K562 (cell line): ENCODE results near the gene RESF1. TPM values are rescaled to one million over a fixed set of nuclear protein-coding genes. Genes with fewer than 3 reads are reported as not detected.

ENCODE experiments used
- ATAC-seq: fragments of 200-7000 bp; cut with Tn5 transposase; 3 replicates; pipeline ENCODE4 v1.9.1; 2020; ENCODE audit warnings: moderate library complexity
- BruUV-seq: library from RNA; stranded (reverse); fragments of 400-500 nt; replicated peaks from 2 replicates; lab custom pipeline; 2021; lab: Mats Ljungman, UMichigan
- CTCF ChIA-PET: fragments of 300-600 bp; formaldehyde crosslinking; extraction: SDS; loops from one replicate; lab custom pipeline; 2021; ENCODE audit warnings: low intra/inter-chr PET ratio; lab: Yijun Ruan, JAX
- POLR2A ChIA-PET: fragments of 300-600, 350-650 bp; sonication (Branson Sonifier 250); formaldehyde crosslinking; extraction: SDS; loops from one replicate; lab custom pipeline; 2021; ENCODE audit warnings: antibody characterized with exemption, inconsistent platforms; lab: Yijun Ruan, JAX
- DNase-seq, 4 experiments: peaks; one replicate each; pipeline versions ENCODE4 v3.0.0 to v3.0.0-alpha.2; 2011 to 2018; ENCODE audit warnings: low spot score in 3 of 4, mixed read lengths in 3 of 4; ENCODE audit errors: extremely low read depth in 1 of 4
- FAIRE-seq: peaks from 2 replicates; lab custom pipeline; 2011; peaks lifted over from hg19 to GRCh38; lab: Jason Lieb, UNC
- H2AFZ ChIP-seq: 2 replicates; pipeline ENCODE4 v1.6.0; 2011; ENCODE audit warnings: low read depth, low read length, control low read depth, inconsistent platforms
- H3K27ac ChIP-seq: fragments of 200-600 bp; 3 replicates; pipeline ENCODE4 v1.8.0; 2011; ENCODE audit warnings: low read depth, mild to moderate bottlenecking, control low read depth, inconsistent platforms, low read length, moderate library complexity, mixed read lengths; ENCODE audit errors: extremely low read depth
- H3K27me3 ChIP-seq, 2 experiments: fragments of 300-600 bp in 1 of 2; 2 replicates in 1 of 2; 3 replicates in 1 of 2; pipeline versions ENCODE4 v1.6.0 to v1.8.0; 2011; ENCODE audit warnings: inconsistent platforms in 2 of 2, low read length in 2 of 2, mild to moderate bottlenecking in 1 of 2, mixed read lengths in 1 of 2, moderate library complexity in 1 of 2; ENCODE audit not compliant: control insufficient read depth in 2 of 2, insufficient read depth in 2 of 2
- H3K36me3 ChIP-seq: fragments of 300-600 bp; 3 replicates; pipeline ENCODE4 v1.8.0; 2011; ENCODE audit warnings: mild to moderate bottlenecking, low read length, inconsistent platforms; ENCODE audit not compliant: control insufficient read depth, insufficient read depth
- H3K4me1 ChIP-seq, 2 experiments: fragments of 200-600 bp in 1 of 2; replicated peaks in 1 of 2; 2 replicates in 1 of 2; 3 replicates in 1 of 2; pipeline versions ENCODE4 v1.5.1 to v1.8.0; 2011; ENCODE audit warnings: inconsistent platforms in 2 of 2, low read length in 2 of 2, mild to moderate bottlenecking in 1 of 2, mixed read lengths in 1 of 2, moderate library complexity in 1 of 2; ENCODE audit not compliant: control insufficient read depth in 2 of 2, insufficient read depth in 2 of 2
- H3K4me2 ChIP-seq: 2 replicates; pipeline ENCODE4 v1.6.1; 2011; ENCODE audit warnings: low read length, control low read depth, inconsistent platforms, mixed read lengths; ENCODE audit not compliant: insufficient read depth
- H3K4me3 ChIP-seq: fragments of 200-600 bp; sonication (generic), shearing (Covaris generic); 2 replicates; pipeline ENCODE4 v1.5.1; 2016; ENCODE audit warnings: control low read depth, inconsistent platforms
- H3K79me2 ChIP-seq: fragments of 200-600 bp; 3 replicates; pipeline ENCODE4 v1.8.0; 2011; ENCODE audit warnings: low read length, inconsistent platforms; ENCODE audit not compliant: control insufficient read depth, insufficient read depth
- H3K9ac ChIP-seq, 2 experiments: 2 replicates each; pipeline versions ENCODE4 v1.6.0 to v1.6.1; 2011; ENCODE audit warnings: low read depth in 2 of 2, low read length in 2 of 2, control low read depth in 1 of 2, inconsistent platforms in 1 of 2, mild to moderate bottlenecking in 1 of 2, mixed read lengths in 1 of 2; ENCODE audit not compliant: insufficient read depth in 1 of 2
- H3K9me1 ChIP-seq: one replicate; pipeline ENCODE4 v1.6.0; 2011; ENCODE audit warnings: inconsistent platforms, mild to moderate bottlenecking, low read length, moderate library complexity; ENCODE audit not compliant: control insufficient read depth, insufficient read depth
- H3K9me3 ChIP-seq: replicated peaks from 2 replicates; pipeline ENCODE4 v1.5.1; 2011; ENCODE audit warnings: low read depth, low read length, inconsistent platforms; ENCODE audit not compliant: control insufficient read depth, insufficient read depth
- H4K20me1 ChIP-seq: replicated peaks from 2 replicates; pipeline ENCODE4 v1.6.1; 2011; ENCODE audit warnings: low read length, inconsistent platforms, mixed read lengths; ENCODE audit not compliant: control insufficient read depth, insufficient read depth
- NBN ChIP-seq: fragments of 450-650 bp; IDR thresholded peaks from 2 replicates; pipeline ENCODE4 v1.6.1; 2016; ENCODE audit warnings: low read depth, mild to moderate bottlenecking
- WGBS: fragments of 100-300 bp; shearing (Covaris generic); methylation state at CpG from one replicate; pipeline ENCODE4 v1.1.6; 2016; ENCODE audit warnings: low coverage, mixed read lengths; ENCODE audit not compliant: insufficient coverage; ENCODE audit errors: missing lambda C conversion rate; 5-methylcytosine and 5-hydroxymethylcytosine counted together
- in situ Hi-C: fragments of 300-500 bp; cut with MboI; formaldehyde crosslinking; loops from 4 replicates; pipeline ENCODE4 v1.15.0; 2018; ENCODE audit warnings: inconsistent platforms, mixed read lengths
- intact Hi-C: fragments of 100-400 bp; cut with micrococcal nuclease; formaldehyde crosslinking; loops from 2 replicates; pipeline ENCODE4 v1.14.2; 2022
- polyA plus RNA-seq, 8 experiments: library from polyadenylated mRNA; depleted of rRNA in 4 of 8; stranded (reverse) in 5 of 8; unstranded in 3 of 8; fragments of >200 nt; fragmentation: Nextera tagmentation in 2 of 8; fragmentation: Illumina TruSeq in 1 of 8; extraction: Ambion mirVana in 2 of 8; extraction: Trizol in 1 of 8; gene quantifications; 2 replicates each; pipeline versions ENCODE4 v1.2.1 to v1.2.3, GENCODE V29; 2011 to 2014; ENCODE audit warnings: inconsistent platforms in 1 of 8, missing spikeins in 1 of 8
- total RNA-seq, 7 experiments: library from RNA; depleted of rRNA in 6 of 7; stranded (reverse); fragments of >200 nt in 6 of 7; fragmentation: Illumina TruSeq in 2 of 7; extraction: Trizol in 2 of 7; gene quantifications; 2 replicates each; pipeline versions ENCODE4 v1.2.1 to v1.2.3, GENCODE V29; 2011 to 2021; ENCODE audit warnings: low replicate concordance in 1 of 7
- TF ChIP-seq, protein P1 (sequence below): fragments of 250-450 bp; sonication (Bioruptor Pico); IDR thresholded peaks from 2 replicates; pipeline ENCODE4 v1.8.0; 2021; ENCODE audit warnings: borderline replicate concordance, mild to moderate bottlenecking, moderate library complexity; ENCODE audit not compliant: poor library complexity, severe bottlenecking
- TF ChIP-seq, protein P2 (sequence below), 3 experiments: IDR thresholded peaks in 2 of 3; conservative IDR thresholded peaks in 1 of 3; 2 replicates each; pipeline ENCODE4 v1.5.1; 2011 to 2012; ENCODE audit warnings: low read length in 3 of 3, mild to moderate bottlenecking in 3 of 3, control low read depth in 2 of 3, improper control_type of control experiment in 1 of 3, inconsistent platforms in 1 of 3, low read depth in 1 of 3, mixed read lengths in 1 of 3, moderate library complexity in 1 of 3; ENCODE audit not compliant: insufficient read depth in 2 of 3

Gene RESF1
- total and polyA plus RNA-seq, 9 of the 15 experiments (the other 6 are each of a cell fraction or from before 2014, with no cell fraction given) = 21.5 to 121 (median 53.6) TPM

GRCh38 chr12:31931796-31932715 lies 27.2 kb upstream of the RESF1 start:
- no peaks in the 10 kb centered on the region for H4K20me1 ChIP-seq
- no peaks in the 10 kb centered on the region for H3K9me1 ChIP-seq
- no peak overlapping the region for H3K4me2 ChIP-seq
- POLR2A ChIA-PET = no interaction called here
- 52% methylated on average over 7 of the region's 7 CpGs for WGBS
- no peaks in the 10 kb centered on the region for H3K36me3 ChIP-seq
- H3K27me3 ChIP-seq = no peaks in the 10 kb centered on the region
- no peak for ATAC-seq
- no TSS peak for BruUV-seq
- H3K27ac ChIP-seq = no peak overlapping the region
- H3K9me3 ChIP-seq = no peaks in the 10 kb centered on the region
- CTCF ChIA-PET = no interaction called here
- FAIRE-seq = no peak
- TF ChIP-seq NBN = no peak
- TF ChIP-seq, protein P1, sequence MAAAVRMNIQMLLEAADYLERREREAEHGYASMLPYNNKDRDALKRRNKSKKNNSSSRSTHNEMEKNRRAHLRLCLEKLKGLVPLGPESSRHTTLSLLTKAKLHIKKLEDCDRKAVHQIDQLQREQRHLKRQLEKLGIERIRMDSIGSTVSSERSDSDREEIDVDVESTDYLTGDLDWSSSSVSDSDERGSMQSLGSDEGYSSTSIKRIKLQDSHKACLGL (CRISPR knock-in tag) = no peak
- TF ChIP-seq, protein P2, sequence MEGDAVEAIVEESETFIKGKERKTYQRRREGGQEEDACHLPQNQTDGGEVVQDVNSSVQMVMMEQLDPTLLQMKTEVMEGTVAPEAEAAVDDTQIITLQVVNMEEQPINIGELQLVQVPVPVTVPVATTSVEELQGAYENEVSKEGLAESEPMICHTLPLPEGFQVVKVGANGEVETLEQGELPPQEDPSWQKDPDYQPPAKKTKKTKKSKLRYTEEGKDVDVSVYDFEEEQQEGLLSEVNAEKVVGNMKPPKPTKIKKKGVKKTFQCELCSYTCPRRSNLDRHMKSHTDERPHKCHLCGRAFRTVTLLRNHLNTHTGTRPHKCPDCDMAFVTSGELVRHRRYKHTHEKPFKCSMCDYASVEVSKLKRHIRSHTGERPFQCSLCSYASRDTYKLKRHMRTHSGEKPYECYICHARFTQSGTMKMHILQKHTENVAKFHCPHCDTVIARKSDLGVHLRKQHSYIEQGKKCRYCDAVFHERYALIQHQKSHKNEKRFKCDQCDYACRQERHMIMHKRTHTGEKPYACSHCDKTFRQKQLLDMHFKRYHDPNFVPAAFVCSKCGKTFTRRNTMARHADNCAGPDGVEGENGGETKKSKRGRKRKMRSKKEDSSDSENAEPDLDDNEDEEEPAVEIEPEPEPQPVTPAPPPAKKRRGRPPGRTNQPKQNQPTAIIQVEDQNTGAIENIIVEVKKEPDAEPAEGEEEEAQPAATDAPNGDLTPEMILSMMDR (IDR thresholded peaks at IDR 0.05 in 2 of 3, conservative IDR thresholded peaks at IDR 0.05 in 1 of 3; ENCODE audit: insufficient read depth in 2 of 3, low read depth in 1 of 3, low read length in 3 of 3) = 0 out of 6 replicates have a peak, but pooled peaks have one; percentile 2 to 13 (median 3)
- in situ Hi-C loops (no loop called here), intact Hi-C loops (no loop called here)
- no peak overlapping the region for H2AFZ ChIP-seq
- H3K79me2 ChIP-seq = no peaks in the 10 kb centered on the region
- no peak for DNase-seq
- no peak overlapping the region for H3K9ac ChIP-seq
- H3K4me1 ChIP-seq = peaks cover 0 to 3% of the 10 kb centered on the region in 2 experiments; a peak in 2 of 5 replicates
- no peak overlapping the region for H3K4me3 ChIP-seq
